GM23338 (cell line): ENCODE measurements around the gene RASSF7. TPM values are rescaled to one million over a fixed set of nuclear protein-coding genes. Genes with fewer than 3 reads are reported as not detected.

Experiments
- ATAC-seq: fragments of 200-7000 bp; cut with Tn5 transposase; 3 replicates; pipeline ENCODE4 v1.9.1; 2020
- DNase-seq: peaks from one replicate; pipeline ENCODE4 v3.0.0-alpha.2; 2015; ENCODE audit warnings: low spot score
- H2AFZ ChIP-seq: fragments of 200-600 bp; sonication (generic); 2 replicates; pipeline ENCODE4 v1.8.0; 2016; ENCODE audit warnings: antibody characterized with exemption, mild to moderate bottlenecking, moderate library complexity
- H3F3A ChIP-seq: fragments of 200-600 bp; sonication (generic); replicated peaks from 2 replicates; pipeline ENCODE4 v1.8.0; 2017; ENCODE audit warnings: antibody characterized with exemption, mixed run types, low read depth
- H3K27ac ChIP-seq: fragments of 200-600 bp; sonication (generic); 2 replicates; pipeline ENCODE4 v1.6.1; 2016; ENCODE audit warnings: low read depth
- H3K27me3 ChIP-seq: fragments of 200-600 bp; sonication (generic); 2 replicates; pipeline ENCODE4 v1.8.0; 2016; ENCODE audit warnings: mild to moderate bottlenecking, mixed run types, moderate library complexity; ENCODE audit not compliant: insufficient read depth
- H3K36me3 ChIP-seq: fragments of 200-600 bp; sonication (generic); 2 replicates; pipeline ENCODE4 v1.8.0; 2016; ENCODE audit warnings: mild to moderate bottlenecking; ENCODE audit not compliant: insufficient read depth
- H3K4me1 ChIP-seq: fragments of 200-600 bp; sonication (generic); 2 replicates; pipeline ENCODE4 v1.8.0; 2016; ENCODE audit warnings: mild to moderate bottlenecking, moderate library complexity; ENCODE audit not compliant: insufficient read depth
- H3K4me2 ChIP-seq: fragments of 200-600 bp; sonication (generic); 2 replicates; pipeline ENCODE4 v1.7.1; 2017; ENCODE audit warnings: mixed run types
- H3K4me3 ChIP-seq: fragments of 200-600 bp; sonication (generic); 2 replicates; pipeline ENCODE4 v1.6.1; 2016; ENCODE audit warnings: mixed run types
- H3K79me2 ChIP-seq: fragments of 200-600 bp; sonication (generic); replicated peaks from 2 replicates; pipeline ENCODE4 v1.8.0; 2017; ENCODE audit warnings: mild to moderate bottlenecking; ENCODE audit not compliant: insufficient read depth
- H3K9me2 ChIP-seq: fragments of 200-600 bp; sonication (generic); 2 replicates; pipeline ENCODE4 v1.8.0; 2017; ENCODE audit not compliant: insufficient read depth
- H4K20me1 ChIP-seq: fragments of 200-600 bp; sonication (generic); replicated peaks from 2 replicates; pipeline ENCODE4 v1.8.0; 2017; ENCODE audit warnings: mild to moderate bottlenecking; ENCODE audit not compliant: insufficient read depth
- H3K27ac Mint-ChIP-seq: 2 replicates; pipeline ENCODE4 v1.8.0; 2020; ENCODE audit warnings: inconsistent platforms, mild to moderate bottlenecking, moderate library complexity, mixed read lengths
- H3K27me3 Mint-ChIP-seq: 3 replicates; pipeline ENCODE4 v1.8.0; 2022; ENCODE audit warnings: low read depth, mild to moderate bottlenecking, moderate library complexity, mixed read lengths, inconsistent platforms; ENCODE audit not compliant: insufficient read depth, poor library complexity
- H3K36me3 Mint-ChIP-seq: 3 replicates; pipeline ENCODE4 v1.8.0; 2021; ENCODE audit warnings: low read depth, mild to moderate bottlenecking, inconsistent platforms, moderate library complexity, mixed read lengths
- H3K4me1 Mint-ChIP-seq: 3 replicates; pipeline ENCODE4 v1.8.0; 2020; ENCODE audit warnings: mild to moderate bottlenecking, inconsistent platforms, mixed read lengths
- H3K4me3 Mint-ChIP-seq: 3 replicates; pipeline ENCODE4 v1.8.0; 2021; ENCODE audit warnings: moderate library complexity, mild to moderate bottlenecking, inconsistent platforms, mixed read lengths
- H3K9me3 Mint-ChIP-seq: 3 replicates; pipeline ENCODE4 v1.8.0; 2020; ENCODE audit warnings: moderate library complexity, mild to moderate bottlenecking, inconsistent platforms, mixed read lengths
- CREB1 ChIP-seq: fragments of 250-450 bp; sonication (Bioruptor Pico); IDR thresholded peaks from 2 replicates; pipeline ENCODE4 v1.5.0; 2020; ENCODE audit warnings: low read depth, mild to moderate bottlenecking, moderate library complexity
- ETS1 ChIP-seq: IDR thresholded peaks from 2 replicates; pipeline ENCODE4 v1.6.1; 2016; ENCODE audit warnings: antibody characterized with exemption
- EZH2 ChIP-seq: fragments of 200-600 bp; sonication (generic); IDR thresholded peaks from one replicate; pipeline ENCODE4 v1.8.0; 2017; ENCODE audit warnings: antibody characterized with exemption, mild to moderate bottlenecking, low read depth; ENCODE audit not compliant: unreplicated experiment
- EZH2phosphoT487 ChIP-seq: fragments of 200-600 bp; sonication (generic); IDR thresholded peaks from one replicate; pipeline ENCODE4 v1.8.1; 2018; ENCODE audit warnings: antibody characterized with exemption; ENCODE audit not compliant: unreplicated experiment
- NANOG ChIP-seq: IDR thresholded peaks from 2 replicates; pipeline ENCODE4 v1.6.1; 2016; ENCODE audit warnings: antibody characterized with exemption, borderline replicate concordance
- STAT1 ChIP-seq: IDR thresholded peaks from one replicate; pipeline ENCODE4 v1.6.1; 2016; ENCODE audit warnings: antibody characterized with exemption; ENCODE audit not compliant: unreplicated experiment
- ZNF114 ChIP-seq: fragments of 250-450 bp; sonication (Bioruptor Pico); IDR thresholded peaks from 2 replicates; pipeline ENCODE4 v1.5.0; 2020; ENCODE audit warnings: mild to moderate bottlenecking, moderate library complexity
- polyA plus RNA-seq: library from polyadenylated mRNA; unstranded; fragments of >200 nt; fragmentation: Nextera tagmentation; extraction: Ambion mirVana; gene quantifications from 2 replicates; pipeline ENCODE4 v1.2.1, GENCODE V29; 2016
- total RNA-seq: library from RNA; depleted of rRNA; stranded (reverse); fragments of >200 nt; shearing (Covaris generic); gene quantifications from 2 replicates; pipeline ENCODE4 v1.2.3, GENCODE V29; 2014
- TF ChIP-seq, protein P1 (sequence below): fragments of 250-450 bp; sonication (Bioruptor Pico); IDR thresholded peaks from 2 replicates; pipeline ENCODE4 v1.5.0; 2020; ENCODE audit warnings: mild to moderate bottlenecking, moderate library complexity
- TF ChIP-seq, protein P2 (sequence below), 2 experiments: fragments of 200-600 bp in 1 of 2; sonication (generic) in 1 of 2; conservative IDR thresholded peaks; 2 replicates each; pipeline versions ENCODE4 v1.5.1 to v1.6.1; 2016 to 2017; ENCODE audit warnings: antibody characterized with exemption in 2 of 2, low read depth in 2 of 2, mild to moderate bottlenecking in 2 of 2, moderate library complexity in 1 of 2

Gene RASSF7
- total and polyA plus RNA-seq, 2 experiments from 2014 or later = 39.6 to 64.8 TPM

DNA sequence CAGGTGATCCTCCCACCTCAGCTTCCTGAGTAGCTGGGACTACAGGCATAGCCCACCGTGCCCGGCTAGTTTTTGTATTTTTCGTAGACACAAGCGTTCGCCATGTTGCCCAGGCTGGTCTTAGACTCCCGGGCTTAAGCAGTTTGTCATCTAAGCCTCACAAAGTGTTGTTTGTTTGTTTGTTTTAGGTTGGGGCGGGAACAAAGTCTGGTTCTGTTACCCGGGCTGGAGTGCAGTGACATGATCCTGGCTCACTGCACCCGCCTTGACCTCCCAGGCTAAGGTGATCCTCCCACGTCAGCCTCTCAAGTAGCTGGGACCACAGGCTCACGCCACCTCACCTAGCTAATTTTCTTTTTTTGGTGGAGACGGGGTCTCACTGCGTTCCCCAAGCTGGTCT, 42.4 kb downstream of the RASSF7 start:
- Histone ChIP-seq H3K4me1 (no peaks in the 10 kb centered on the region), H3K79me2 (peaks cover 4% of the 10 kb centered on the region; the same call in 1 of the 2 replicates), H3K9me2 (no peaks in the 10 kb centered on the region), H3K36me3 (peaks cover 46% of the 10 kb centered on the region), H2AFZ (no peak overlapping the region), H4K20me1 (peaks cover 5% of the 10 kb centered on the region; the same call in 1 of the 2 replicates), H3K27me3 (no peaks in the 10 kb centered on the region), H3F3A (peaks cover 20% of the 10 kb centered on the region; the same call in 1 of the 2 replicates), H3K4me3 (no peak overlapping the region), H3K27ac (no peak overlapping the region), H3K4me2 (no peak overlapping the region)
- Mint-ChIP-seq H3K27ac (no peak overlapping the region), H3K27me3 (peaks cover 8% of the 10 kb centered on the region), H3K9me3 (no peaks in the 10 kb centered on the region), H3K36me3 (peaks cover 62% of the 10 kb centered on the region), H3K4me3 (no peak overlapping the region), H3K4me1 (no peaks in the 10 kb centered on the region; the same call in 2 of the 3 replicates)
- DNase-seq = no peak
- TF ChIP-seq EZH2phosphoT487 (peak; percentile 8), CREB1 (CRISPR knock-in tag) (no peak)
- no peak for ATAC-seq

DNA sequence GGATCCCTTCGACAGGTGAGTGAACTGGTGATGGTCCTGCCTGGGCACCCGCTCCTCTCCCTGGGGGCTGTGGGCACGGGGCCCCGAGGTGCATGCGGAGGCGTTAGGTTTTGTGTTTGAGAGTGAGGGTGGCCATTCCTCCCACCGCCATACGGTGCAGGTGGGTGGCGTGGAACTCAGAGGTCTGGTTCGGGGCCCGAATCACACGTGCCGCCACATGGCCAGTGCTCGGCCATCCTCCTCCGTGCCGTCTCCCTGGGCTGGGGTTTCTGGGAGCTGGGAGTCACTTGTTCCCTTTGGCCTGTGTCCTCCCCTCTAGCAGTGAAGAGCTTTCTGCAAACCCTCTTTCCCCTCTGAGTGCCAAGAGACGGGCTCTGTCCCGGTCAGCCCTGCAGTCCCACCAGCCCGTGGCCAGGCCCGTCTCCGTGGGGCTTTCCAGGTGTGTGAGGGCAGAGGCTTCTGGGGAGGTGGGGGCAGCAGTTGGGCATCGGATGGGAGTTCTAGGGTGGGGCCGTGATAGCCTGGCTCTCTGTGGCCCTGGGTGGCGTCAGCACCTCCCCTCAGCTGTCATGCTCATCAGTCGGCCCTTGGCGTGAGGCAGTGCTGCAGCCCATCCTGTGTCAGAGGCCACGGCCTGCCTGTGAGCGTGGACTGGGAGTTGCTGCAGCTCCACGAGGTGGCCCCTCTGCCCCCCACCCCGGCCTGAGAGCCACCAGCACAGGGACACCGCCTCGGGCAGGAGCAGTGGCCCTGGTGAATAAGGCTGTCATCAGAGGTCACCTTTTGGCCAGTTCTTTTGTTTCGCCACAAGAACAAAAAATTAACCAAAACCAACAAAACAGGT, 44.7 kb downstream of the RASSF7 start:
- Histone ChIP-seq H3K4me2 (no peak overlapping the region), H4K20me1 (peaks cover 5% of the 10 kb centered on the region; the same call in 1 of the 2 replicates), H3K9me2 (no peaks in the 10 kb centered on the region), H3K79me2 (0 out of 2 replicates have a peak, but pooled peaks cover 4% of the 10 kb centered on the region), H3F3A (peaks cover 15% of the 10 kb centered on the region; the same call in 1 of the 2 replicates), H2AFZ (no peak overlapping the region), H3K4me3 (no peak overlapping the region), H3K27me3 (no peaks in the 10 kb centered on the region), H3K4me1 (no peaks in the 10 kb centered on the region), H3K36me3 (peaks cover 39% of the 10 kb centered on the region), H3K27ac (no peak overlapping the region)
- Mint-ChIP-seq H3K9me3 (no peaks in the 10 kb centered on the region), H3K27me3 (peaks cover 13% of the 10 kb centered on the region), H3K4me1 (no peaks in the 10 kb centered on the region; the same call in 2 of the 3 replicates), H3K4me3 (no peak overlapping the region), H3K27ac (no peak overlapping the region), H3K36me3 (peaks cover 54% of the 10 kb centered on the region)
- DNase-seq = no peak
- ATAC-seq = no peak
- TF ChIP-seq EZH2 = no peak
- TF ChIP-seq STAT1 = no peak
- TF ChIP-seq ZNF114 (CRISPR knock-in tag) = no peak
- TF ChIP-seq, protein P1, sequence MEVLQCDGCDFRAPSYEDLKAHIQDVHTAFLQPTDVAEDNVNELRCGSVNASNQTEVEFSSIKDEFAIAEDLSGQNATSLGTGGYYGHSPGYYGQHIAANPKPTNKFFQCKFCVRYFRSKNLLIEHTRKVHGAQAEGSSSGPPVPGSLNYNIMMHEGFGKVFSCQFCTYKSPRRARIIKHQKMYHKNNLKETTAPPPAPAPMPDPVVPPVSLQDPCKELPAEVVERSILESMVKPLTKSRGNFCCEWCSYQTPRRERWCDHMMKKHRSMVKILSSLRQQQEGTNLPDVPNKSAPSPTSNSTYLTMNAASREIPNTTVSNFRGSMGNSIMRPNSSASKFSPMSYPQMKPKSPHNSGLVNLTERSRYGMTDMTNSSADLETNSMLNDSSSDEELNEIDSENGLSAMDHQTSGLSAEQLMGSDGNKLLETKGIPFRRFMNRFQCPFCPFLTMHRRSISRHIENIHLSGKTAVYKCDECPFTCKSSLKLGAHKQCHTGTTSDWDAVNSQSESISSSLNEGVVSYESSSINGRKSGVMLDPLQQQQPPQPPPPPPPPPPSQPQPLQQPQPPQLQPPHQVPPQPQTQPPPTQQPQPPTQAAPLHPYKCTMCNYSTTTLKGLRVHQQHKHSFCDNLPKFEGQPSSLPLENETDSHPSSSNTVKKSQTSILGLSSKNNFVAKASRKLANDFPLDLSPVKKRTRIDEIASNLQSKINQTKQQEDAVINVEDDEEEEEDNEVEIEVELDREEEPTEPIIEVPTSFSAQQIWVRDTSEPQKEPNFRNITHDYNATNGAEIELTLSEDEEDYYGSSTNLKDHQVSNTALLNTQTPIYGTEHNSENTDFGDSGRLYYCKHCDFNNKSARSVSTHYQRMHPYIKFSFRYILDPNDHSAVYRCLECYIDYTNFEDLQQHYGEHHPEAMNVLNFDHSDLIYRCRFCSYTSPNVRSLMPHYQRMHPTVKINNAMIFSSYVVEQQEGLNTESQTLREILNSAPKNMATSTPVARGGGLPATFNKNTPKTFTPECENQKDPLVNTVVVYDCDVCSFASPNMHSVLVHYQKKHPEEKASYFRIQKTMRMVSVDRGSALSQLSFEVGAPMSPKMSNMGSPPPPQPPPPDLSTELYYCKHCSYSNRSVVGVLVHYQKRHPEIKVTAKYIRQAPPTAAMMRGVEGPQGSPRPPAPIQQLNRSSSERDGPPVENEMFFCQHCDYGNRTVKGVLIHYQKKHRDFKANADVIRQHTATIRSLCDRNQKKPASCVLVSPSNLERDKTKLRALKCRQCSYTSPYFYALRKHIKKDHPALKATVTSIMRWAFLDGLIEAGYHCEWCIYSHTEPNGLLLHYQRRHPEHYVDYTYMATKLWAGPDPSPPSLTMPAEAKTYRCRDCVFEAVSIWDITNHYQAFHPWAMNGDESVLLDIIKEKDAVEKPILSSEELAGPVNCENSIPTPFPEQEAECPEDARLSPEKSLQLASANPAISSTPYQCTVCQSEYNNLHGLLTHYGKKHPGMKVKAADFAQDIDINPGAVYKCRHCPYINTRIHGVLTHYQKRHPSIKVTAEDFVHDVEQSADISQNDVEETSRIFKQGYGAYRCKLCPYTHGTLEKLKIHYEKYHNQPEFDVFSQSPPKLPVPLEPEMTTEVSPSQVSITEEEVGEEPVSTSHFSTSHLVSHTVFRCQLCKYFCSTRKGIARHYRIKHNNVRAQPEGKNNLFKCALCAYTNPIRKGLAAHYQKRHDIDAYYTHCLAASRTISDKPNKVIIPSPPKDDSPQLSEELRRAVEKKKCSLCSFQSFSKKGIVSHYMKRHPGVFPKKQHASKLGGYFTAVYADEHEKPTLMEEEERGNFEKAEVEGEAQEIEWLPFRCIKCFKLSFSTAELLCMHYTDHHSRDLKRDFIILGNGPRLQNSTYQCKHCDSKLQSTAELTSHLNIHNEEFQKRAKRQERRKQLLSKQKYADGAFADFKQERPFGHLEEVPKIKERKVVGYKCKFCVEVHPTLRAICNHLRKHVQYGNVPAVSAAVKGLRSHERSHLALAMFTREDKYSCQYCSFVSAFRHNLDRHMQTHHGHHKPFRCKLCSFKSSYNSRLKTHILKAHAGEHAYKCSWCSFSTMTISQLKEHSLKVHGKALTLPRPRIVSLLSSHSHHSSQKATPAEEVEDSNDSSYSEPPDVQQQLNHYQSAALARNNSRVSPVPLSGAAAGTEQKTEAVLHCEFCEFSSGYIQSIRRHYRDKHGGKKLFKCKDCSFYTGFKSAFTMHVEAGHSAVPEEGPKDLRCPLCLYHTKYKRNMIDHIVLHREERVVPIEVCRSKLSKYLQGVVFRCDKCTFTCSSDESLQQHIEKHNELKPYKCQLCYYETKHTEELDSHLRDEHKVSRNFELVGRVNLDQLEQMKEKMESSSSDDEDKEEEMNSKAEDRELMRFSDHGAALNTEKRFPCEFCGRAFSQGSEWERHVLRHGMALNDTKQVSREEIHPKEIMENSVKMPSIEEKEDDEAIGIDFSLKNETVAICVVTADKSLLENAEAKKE = no peak
- TF ChIP-seq ETS1 = no peak
- TF ChIP-seq, protein P2, sequence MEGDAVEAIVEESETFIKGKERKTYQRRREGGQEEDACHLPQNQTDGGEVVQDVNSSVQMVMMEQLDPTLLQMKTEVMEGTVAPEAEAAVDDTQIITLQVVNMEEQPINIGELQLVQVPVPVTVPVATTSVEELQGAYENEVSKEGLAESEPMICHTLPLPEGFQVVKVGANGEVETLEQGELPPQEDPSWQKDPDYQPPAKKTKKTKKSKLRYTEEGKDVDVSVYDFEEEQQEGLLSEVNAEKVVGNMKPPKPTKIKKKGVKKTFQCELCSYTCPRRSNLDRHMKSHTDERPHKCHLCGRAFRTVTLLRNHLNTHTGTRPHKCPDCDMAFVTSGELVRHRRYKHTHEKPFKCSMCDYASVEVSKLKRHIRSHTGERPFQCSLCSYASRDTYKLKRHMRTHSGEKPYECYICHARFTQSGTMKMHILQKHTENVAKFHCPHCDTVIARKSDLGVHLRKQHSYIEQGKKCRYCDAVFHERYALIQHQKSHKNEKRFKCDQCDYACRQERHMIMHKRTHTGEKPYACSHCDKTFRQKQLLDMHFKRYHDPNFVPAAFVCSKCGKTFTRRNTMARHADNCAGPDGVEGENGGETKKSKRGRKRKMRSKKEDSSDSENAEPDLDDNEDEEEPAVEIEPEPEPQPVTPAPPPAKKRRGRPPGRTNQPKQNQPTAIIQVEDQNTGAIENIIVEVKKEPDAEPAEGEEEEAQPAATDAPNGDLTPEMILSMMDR (conservative IDR thresholded peaks at IDR 0.05; ENCODE audit: low read depth in 2 of 2) = no peak
- no peak for TF ChIP-seq NANOG
